Activated CD8-positive, alpha-beta memory T cell treated with anti-CD3 and anti-CD28 coated beads for 4 hours (primary cell): Measurements from ENCODE around the gene NR1D1.

Experiments used
- DNase-seq, 2 donors: peaks; one replicate each; pipeline ENCODE4 v3.0.0-alpha.2; 2020; ENCODE audit warnings: low read depth in 2 of 2

NR1D1 gene

DNA sequence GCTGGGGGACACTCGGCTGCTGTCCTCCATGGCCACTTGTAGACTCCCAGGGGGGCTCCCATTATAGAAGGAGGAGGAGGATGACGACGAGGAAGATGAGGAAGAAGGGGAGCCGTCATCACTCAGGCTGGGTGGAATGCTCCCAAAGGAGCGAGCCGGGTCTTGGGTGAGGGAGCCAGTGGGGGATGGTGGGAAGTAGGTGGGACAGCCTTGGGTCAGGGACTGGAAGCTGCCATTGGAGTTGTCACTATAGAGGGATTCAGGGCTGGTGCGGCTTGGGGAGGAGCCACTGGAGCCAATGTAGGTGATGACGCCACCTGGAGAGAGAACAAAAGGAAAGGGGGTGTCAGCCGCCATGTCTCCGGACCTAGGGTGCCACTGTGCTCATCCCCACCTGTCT is 3.3 kb downstream of the NR1D1 start:
- no peak for DNase-seq

GRCh38 chr17:40095944-40096791 is 4.2 kb downstream of the NR1D1 start:
- DNase-seq: peak; percentile 56 to 78

DNA sequence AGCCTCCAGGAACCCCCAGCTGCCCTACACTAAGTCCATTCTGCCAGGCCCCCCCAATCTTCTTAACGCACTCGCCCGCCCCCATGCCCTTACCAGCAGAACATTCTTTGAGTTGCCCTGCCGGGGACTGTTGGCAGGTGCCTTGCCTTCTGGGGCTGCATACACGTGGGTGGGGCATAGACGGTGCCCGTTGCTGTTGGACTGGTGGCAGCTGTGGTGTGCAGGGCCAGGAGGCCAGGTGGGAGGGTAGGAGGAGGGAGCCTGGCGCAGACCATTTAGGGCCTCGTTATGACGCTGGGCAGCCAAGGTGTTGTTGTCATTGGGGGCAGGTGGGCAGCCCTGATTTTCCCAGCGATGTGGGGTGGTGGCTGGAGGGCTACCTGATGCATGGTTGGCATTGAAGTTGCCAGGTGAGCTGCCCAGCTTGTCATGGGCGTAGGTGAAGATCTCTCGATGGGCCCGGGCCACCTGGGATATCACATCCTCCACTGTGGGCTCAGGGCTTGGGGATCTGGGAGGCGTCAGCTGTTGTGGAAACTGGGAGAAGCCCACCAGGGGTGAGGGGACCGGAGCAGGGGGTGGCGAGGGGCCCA is 4.9 kb downstream of the NR1D1 start:
- DNase-seq: no peak

DNA sequence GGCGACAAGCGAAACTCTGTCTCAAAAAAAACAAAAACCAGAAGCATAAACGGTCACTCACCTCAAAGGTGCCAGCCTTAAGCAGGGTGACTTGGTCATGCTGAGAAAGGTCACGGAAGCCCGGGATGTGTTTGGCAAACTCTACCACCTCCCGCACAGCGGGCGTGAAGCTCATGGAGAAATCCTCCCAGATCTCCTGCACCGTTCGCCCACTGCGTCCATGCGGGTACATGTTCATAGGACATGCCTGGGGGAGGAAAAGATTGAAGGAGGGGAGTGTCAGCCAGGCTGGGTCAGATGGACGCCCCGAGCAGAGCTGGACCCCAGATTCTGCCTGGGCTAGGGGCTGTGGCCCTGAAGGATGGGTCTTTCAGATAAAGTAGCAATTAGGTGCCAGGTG is 5.5 kb downstream of the NR1D1 start:
- no peak for DNase-seq

- DNase-seq: no peak
These were observed 6.7 kb downstream of the NR1D1 start for GRCh38 chr17:40093580-40094201.

DNA sequence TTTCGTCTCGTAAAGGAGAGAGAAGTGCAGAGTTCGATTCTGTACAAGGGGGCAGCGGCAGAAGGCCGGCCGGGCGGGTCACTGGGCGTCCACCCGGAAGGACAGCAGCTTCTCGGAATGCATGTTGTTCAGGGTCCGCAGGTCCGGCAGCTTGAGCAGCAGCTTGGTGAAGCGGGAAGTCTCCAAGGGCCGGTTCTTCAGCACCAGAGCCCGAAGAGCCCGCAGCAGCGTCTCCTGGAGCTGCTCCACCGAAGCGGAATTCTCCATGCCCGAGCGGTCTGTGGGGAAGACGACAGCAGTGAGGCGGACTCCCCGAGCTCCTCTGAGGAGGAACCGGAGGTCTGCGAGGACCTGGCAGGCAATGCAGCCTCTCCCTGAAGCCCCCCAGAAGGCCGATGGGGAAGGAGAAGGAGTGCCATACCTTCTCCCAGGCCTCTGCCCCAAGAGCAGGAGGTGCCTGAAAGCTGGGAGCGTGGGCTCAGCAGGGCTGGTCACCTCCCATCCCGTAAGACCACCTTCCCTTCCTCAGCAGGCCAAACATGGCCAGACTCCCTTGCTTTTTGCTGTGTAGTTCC is 7.3 kb downstream of the NR1D1 start:
- no peak for DNase-seq

GRCh38 chr17:40092581-40092980 is 7.8 kb downstream of the NR1D1 start:
- no peak for DNase-seq

DNA sequence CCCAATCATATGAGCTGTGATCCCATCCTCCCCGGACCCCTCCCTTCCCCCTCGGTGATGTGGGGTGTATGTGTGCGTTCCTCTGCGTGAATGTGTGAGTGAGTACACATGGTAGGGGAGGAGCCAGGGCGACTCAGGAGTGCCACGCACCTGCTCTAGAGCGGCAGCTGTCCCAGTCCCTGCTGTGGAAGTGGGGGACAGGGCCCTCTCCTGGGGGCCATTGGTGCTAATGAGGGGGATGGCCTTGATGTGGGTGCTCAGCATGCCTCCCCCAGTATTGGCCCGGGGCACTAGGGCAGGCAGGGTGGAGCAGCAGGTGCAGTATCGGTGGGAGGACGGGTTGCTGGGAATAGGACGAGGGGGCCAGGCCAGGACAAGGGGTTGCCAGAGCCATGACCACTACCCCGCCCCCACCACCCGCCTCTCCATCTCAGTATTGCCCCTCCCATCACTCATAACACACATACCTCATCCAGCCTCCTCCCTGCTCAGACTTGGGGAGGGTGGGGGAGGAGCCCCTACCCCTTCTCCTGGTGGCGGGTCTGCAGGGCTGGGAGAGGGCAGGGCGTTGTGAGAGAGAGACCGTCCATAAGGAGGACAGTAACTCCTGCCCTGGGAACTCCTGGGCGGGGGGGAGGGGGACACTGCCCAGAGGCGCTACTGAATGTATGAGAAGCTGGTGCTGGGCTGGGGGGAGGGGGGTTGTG is 8.5 kb downstream of the NR1D1 start:
- no peak for DNase-seq

DNA sequence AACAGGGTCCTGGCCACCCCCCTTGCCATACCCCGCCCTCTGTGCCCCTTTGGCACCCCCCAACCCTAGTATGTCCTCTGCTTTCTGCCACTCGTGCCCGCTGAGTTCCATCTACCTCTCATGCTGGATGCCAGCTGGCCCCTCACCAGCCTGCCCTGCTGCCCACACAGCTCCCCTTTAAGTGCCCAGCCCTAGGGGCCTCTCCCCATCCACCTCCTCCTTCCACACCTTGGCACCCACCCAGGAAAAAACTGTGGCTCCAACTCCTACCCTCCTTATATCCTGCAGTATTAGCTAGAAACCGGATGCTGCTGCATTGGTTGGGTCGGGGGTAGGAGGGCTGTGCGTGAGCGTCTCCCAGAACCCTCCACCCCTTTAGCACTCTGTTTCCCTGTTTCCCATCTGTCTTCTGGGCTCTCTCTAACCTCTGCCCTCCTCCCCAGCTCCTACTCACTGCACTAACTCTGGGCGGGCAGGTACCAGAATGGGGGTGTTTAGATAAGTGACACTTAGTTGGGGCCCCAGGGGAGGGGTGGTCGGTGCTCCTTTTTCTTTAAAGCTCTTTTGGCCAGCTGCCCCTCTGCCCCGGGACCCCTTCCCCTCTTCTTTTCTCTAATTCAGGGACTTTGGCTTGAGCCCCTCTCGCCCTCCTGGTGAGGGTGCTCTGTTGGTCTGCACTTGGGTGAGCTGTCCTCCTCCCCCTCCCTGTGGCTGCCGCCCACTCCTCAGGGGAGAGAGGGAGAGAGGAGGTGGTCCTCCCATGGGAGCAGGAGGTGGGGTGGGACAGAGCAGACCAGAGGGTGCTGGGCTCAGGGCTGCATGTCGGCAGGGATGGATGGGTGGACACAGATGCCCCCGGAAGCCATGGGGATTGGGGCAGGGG is 9.9 kb downstream of the NR1D1 start:
- no peak for DNase-seq

DNA sequence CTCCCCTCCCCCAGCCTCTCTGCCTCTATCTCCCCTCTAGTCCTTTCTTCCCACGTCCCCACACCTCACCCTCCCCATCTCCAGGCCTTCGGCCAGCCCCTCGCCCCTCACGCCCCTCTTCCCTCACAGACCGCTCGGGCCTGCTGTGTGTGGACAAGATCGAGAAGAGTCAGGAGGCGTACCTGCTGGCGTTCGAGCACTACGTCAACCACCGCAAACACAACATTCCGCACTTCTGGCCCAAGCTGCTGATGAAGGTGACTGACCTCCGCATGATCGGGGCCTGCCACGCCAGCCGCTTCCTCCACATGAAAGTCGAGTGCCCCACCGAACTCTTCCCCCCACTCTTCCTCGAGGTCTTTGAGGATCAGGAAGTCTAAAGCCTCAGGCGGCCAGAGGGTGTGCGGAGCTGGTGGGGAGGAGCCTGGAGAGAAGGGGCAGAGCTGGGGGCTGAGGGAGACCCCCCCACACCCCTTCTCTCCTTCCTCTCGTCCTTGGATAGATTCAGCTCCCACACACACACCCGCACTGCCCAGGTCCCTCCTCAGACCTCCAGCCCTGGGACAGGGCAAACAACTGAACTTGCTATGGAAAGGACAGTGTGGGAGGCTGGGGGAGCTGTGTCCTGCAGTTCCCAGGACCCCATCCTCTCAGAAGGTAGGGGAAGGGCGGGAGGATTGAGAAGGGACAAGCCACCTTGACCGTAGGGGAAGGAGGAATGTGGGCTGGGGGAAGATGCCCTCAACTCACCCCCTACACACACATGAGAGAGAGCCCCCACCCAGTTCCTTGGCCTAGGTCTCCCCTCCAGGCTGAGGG is 11.1 kb downstream of the NR1D1 start:
- DNase-seq: no peak

DNA sequence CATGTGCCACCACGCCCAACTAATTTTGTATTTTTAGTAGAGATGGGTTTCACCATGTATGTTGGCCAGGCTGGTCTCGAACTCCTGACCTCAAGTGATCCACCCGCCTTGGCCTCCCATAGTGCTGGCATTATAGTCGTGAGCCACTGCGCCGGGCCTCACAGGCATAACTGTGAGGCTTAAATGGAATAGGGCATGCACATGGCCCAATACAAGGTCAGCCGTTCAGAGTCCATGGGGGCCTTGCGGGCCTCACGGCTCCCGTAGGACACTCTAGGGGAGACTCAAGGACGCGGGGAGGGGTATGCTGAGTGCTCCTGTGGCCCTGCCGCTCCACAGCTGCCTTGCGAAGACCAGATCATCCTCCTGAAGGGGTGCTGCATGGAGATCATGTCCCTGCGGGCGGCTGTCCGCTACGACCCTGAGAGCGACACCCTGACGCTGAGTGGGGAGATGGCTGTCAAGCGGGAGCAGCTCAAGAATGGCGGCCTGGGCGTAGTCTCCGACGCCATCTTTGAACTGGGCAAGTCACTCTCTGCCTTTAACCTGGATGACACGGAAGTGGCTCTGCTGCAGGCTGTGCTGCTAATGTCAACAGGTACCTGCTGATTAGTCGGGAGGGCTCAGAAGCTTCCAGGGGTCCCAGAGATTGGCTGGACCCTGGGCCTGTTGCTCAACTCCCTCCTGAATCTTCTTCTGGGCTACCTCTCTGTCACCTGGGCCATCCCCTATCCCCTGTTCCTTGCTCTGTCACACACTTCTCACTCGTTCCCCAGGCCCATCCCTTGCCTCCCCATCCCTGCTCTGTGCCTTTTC is 12.3 kb downstream of the NR1D1 start:
- DNase-seq: no peak

DNA sequence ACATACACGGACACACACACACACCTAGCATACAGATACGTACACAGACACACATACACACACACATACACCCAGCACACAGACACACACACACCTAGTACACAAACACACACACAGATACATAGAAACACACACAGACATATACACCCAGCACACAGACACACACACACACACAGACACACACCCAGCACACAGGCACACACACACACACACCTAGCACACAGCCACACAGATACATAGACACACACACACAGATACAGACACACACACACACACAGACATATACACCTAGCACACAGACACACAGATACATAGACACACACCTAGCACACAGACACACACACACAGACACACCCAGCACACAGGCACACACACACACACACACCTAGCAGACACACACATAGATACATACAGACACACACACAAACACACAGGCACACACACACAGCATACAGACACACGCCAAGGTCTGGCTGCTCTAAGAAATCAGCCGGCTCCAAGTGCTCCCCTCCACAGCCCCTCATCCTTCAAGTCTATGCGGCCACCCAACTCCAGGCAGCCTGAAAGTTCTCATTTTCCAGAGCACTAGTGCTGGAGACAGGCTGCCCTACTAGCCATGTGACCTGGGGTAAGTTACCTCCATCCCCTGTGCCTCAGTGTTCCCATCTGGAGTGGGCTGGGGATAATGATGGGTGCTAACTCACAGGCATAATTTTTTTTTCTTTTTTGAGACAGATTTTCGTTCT is 13.2 kb downstream of the NR1D1 start:
- no peak for DNase-seq

DNA sequence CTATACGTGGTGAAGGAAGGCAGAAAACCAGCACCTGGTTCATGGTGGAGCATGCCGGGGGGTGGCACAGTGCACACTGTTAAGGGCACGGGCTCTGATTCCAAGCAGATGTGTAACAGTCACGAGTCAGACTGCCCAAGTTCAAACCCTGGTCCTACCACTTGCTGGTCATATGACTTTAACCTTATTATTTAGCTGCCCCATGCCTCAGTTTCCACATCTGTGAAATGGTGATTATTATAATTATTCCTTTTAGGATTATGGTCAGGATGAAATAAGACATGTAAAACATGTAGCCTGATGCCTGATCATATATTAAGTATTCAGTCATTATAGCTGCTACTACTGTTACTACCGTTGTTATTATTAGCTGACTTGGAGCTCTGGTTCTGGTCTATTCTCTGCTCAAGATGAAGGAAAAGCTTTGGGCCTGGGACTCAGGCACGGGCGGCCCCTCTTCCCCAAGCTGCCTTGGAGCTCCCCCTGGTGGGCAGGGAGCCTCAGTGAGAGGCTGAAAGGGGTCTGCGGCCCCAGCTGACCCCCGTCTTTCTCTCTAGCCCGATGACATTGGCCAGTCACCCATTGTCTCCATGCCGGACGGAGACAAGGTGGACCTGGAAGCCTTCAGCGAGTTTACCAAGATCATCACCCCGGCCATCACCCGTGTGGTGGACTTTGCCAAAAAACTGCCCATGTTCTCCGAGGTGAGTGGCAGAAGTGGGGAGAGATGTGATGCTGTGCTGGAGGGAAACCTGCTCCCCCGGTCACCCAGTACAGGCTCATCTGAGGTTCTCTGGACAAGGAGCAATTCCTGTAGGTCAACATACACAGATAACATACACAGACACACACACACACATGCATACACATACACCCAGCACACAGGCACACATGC is 14.0 kb downstream of the NR1D1 start:
- no peak for DNase-seq

GRCh38 chr17:40084477-40084876 is 15.9 kb downstream of the NR1D1 start:
- DNase-seq: no peak

DNA sequence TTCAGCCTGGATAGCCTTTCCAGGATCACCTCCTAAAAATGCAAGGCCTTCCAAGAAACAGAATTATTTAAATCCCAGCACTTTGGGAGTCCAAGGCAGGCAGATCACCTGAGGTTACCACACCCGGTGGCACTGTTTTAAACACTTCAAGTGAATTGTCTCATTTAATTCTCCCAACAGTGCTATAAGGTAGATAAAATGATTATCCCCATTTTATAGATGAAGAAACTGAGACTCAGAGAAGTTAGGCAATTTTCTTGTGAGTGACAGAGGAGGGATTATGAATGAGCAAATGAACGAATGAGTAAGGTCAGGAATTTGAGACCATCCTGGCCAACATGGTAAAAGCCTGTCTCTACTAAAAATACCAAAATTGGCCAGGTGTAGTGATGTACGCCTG is 20.8 kb downstream of the NR1D1 start:
- DNase-seq: no peak

GRCh38 chr17:40076591-40076990 is 23.8 kb downstream of the NR1D1 start:
- DNase-seq: no peak

DNA sequence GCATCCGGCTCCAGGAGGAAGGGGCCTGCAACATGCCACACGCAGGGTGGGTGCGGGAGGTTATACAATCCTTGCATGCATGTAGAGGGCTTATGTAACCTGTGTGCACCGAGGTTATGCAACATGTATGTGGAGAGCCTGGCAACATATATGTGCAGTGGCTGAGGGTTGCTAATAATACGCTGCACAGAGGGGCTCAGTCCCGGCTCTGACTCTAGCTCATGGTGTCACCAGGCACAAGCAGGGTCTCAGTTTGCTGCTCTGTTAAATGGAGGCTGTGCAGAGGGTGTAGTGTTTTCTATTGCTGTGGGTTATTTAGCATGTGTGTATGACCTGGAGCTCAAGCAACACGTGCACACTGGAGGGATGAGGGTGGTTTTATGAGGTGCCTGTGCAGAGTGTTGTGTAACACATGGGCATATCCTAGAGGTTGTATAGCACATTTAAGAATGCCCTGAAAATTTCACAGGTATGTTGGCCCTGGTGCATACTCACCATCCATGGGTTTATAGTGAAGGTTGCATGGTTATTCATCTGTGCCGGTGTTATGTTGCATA is 24.4 kb downstream of the NR1D1 start:
- DNase-seq: no peak
